ENCODE data around the gene ISOC1. TPM values are rescaled to one million over a fixed set of nuclear protein-coding genes. Genes with fewer than 3 reads are reported as not detected.

Gene ISOC1
- total RNA-seq, 2 experiments from 2014 or later: 21.5 to 25.3 TPM

DNA sequence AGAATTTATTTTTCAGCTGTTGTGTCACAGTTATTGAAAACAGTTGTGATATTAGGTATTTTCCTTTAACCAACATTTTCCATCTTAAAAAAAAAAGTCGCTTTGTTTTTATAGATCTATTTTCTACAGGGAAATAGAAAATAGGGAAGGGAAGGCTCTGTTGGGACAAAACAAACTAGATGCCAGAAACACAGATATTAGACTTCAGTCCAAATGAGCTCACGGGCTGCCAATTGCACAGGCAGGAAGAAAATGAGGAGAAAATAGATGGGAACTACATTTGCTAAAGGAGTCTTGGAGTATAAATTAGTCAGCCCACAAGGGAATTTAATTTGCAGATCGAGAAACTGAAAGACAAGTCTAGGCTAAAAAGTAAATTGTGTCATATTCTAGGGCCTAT lies 21.4 kb upstream of the ISOC1 start:
- H3K36me3 Mint-ChIP-seq (ENCODE audit: low read depth): no peaks in the 10 kb centered on the region
- no peaks in the 10 kb centered on the region for H3K9me3 Mint-ChIP-seq (ENCODE audit: low read depth)
- ChIA-PET CTCF (no interaction called here), POLR2A (no interaction called here)
- intact Hi-C loops (cut with DNase I, micrococcal nuclease): no loop called here
- H3K4me3 Mint-ChIP-seq: no peak overlapping the region
- H3K4me1 Mint-ChIP-seq: no peaks in the 10 kb centered on the region
- no peak overlapping the region for H3K27ac Mint-ChIP-seq
- ATAC-seq (no peak), DNase-seq (no peak)
- H3K27me3 Mint-ChIP-seq: peaks cover 4% of the 10 kb centered on the region

DNA sequence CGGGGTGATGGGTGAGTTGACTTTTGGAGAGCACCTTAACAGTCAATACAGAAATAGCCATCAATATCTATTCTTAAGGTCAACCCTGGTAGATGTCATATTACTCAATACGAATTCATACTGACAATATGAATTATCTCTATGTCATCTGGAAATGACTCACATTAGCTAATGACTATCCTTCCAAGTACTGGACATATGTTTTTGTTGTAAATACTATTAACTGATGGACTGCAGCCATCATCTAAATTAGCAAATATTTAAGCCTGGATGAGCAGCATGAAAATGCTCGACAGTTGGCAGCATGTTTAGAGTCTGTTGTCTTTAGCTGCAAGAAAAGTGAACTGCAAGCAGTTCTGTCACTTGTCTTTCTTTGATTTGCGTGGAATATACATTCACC lies 19.6 kb upstream of the ISOC1 start:
- Mint-ChIP-seq H3K27ac (no peak overlapping the region), H3K4me1 (no peaks in the 10 kb centered on the region), H3K4me3 (no peak overlapping the region), H3K9me3 (ENCODE audit: low read depth) (no peaks in the 10 kb centered on the region), H3K36me3 (ENCODE audit: low read depth) (no peaks in the 10 kb centered on the region), H3K27me3 (peaks cover 2% of the 10 kb centered on the region)
- DNase-seq (no peak), ATAC-seq (no peak)
- CTCF ChIA-PET: no interaction called here
- POLR2A ChIA-PET: no interaction called here
- intact Hi-C loops (cut with DNase I, micrococcal nuclease): no loop called here

DNA sequence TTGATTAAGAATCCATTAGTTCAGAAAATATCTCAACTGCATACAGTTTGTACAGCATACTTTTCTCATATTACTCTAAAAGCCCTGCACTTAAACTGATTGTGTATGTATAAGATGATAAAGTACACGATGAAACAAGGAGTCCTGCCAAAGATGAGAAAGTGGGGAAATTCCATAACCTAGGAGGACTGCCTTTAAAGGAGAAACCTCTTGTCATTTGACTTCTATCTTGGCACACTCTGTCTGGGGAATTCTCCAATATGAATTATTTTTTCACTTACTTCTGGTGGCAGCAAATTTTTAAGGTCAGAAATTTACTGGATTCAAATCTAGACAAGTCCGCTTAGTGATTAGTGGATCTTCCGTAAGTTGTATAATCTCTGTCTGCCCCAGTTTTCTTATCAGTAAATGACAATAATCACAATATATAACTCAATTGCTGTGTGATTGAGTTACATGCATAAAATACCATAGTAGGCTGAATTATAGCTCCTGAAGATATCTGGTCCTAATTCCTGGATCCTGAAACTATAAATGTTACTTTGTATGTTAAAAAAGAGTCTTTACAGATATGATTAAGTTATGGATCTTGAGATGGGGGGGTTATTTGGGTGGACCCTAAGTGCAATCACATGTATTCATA lies 17.0 kb upstream of the ISOC1 start:
- no peaks in the 10 kb centered on the region for H3K9me3 Mint-ChIP-seq (ENCODE audit: low read depth)
- POLR2A ChIA-PET: no interaction called here
- no peak for DNase-seq
- H3K36me3 Mint-ChIP-seq (ENCODE audit: low read depth): no peaks in the 10 kb centered on the region
- CTCF ChIA-PET: interaction anchor here (0.5 kb wide), 1 partner anchor 521 kb away, joined by 3 read pairs; no protein-coding TSS in a partner anchor
- H3K4me3 Mint-ChIP-seq: no peak overlapping the region
- H3K27me3 Mint-ChIP-seq: peaks cover 2% of the 10 kb centered on the region
- no peaks in the 10 kb centered on the region for H3K4me1 Mint-ChIP-seq
- no peak overlapping the region for H3K27ac Mint-ChIP-seq
- no peak for ATAC-seq
- intact Hi-C loops (cut with DNase I, micrococcal nuclease): no loop called here

DNA sequence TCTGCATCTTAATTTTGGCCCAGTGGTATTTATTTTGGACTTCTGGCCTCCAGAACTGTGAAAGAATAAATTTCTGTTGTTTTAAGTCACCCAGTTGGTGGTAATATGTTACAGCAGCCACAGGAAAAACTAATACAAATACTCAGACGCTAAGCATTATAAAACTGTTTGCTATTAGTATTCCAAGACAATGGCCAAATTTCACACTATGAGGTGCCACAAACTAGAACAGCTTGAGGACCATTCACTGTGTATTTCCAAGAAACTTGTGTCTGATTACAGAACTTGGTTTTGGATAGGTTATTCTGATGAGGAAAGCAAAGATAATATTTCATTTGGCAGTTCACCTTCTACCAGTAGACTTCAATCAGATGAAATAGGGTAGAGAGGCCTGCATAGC lies 16.3 kb upstream of the ISOC1 start:
- Mint-ChIP-seq H3K4me3 (no peak overlapping the region), H3K27me3 (peaks cover 5% of the 10 kb centered on the region), H3K27ac (no peak overlapping the region), H3K4me1 (no peaks in the 10 kb centered on the region), H3K36me3 (ENCODE audit: low read depth) (no peaks in the 10 kb centered on the region), H3K9me3 (ENCODE audit: low read depth) (no peaks in the 10 kb centered on the region)
- ATAC-seq: no peak
- ChIA-PET POLR2A (no interaction called here), CTCF (no interaction called here)
- no peak for DNase-seq
- intact Hi-C loops (cut with DNase I, micrococcal nuclease): no loop called here

DNA sequence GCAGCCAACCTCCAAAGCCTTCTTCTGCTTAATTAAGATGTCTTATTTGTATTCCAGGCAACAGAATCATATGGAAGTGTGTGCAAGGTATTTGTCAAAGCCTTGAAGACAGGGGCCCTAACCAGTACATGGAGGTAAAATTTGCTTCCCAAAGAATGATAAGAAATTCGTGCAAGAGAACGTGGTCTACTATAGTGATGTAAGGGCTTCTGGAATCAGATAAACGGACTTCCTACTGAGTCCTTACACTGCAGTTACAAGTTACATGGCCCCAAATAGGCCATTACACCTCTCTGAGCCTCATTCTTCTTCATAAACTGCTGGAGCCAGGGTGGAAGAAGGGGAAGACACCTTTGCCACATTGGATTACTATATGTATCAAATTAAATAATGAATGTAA lies 15.9 kb upstream of the ISOC1 start:
- DNase-seq (no peak), ATAC-seq (no peak)
- Mint-ChIP-seq H3K4me3 (no peak overlapping the region), H3K27ac (no peak overlapping the region), H3K4me1 (no peaks in the 10 kb centered on the region), H3K27me3 (peaks cover 9% of the 10 kb centered on the region), H3K9me3 (ENCODE audit: low read depth) (no peaks in the 10 kb centered on the region), H3K36me3 (ENCODE audit: low read depth) (no peaks in the 10 kb centered on the region)
- POLR2A ChIA-PET: no interaction called here
- intact Hi-C loops (cut with DNase I, micrococcal nuclease): no loop called here
- CTCF ChIA-PET: no interaction called here

DNA sequence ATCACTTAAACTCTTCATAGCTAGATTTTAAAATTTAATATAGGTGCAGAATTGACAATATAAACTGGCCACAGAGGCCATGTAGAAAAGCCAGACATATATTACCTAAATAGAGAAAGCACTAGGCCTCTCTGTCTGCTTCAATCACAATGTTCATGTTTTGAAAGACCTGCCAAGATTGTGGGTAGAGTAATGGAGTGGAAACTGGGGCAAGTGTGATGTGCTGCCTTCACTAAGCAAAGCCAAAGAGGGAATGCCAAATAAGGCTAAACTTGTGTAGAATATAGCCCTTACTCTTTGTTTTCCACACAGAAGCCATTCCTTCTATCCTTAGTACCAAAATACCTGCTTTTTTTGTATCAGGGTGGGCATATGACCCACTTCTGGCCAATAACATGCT lies 15.1 kb upstream of the ISOC1 start:
- no peak for ATAC-seq
- Mint-ChIP-seq H3K9me3 (ENCODE audit: low read depth) (no peaks in the 10 kb centered on the region), H3K4me3 (no peak overlapping the region), H3K4me1 (no peaks in the 10 kb centered on the region), H3K27me3 (peaks cover 12% of the 10 kb centered on the region), H3K36me3 (ENCODE audit: low read depth) (no peaks in the 10 kb centered on the region), H3K27ac (no peak overlapping the region)
- CTCF ChIA-PET: no interaction called here
- intact Hi-C loops (cut with DNase I, micrococcal nuclease): no loop called here
- POLR2A ChIA-PET: no interaction called here
- no peak for DNase-seq

DNA sequence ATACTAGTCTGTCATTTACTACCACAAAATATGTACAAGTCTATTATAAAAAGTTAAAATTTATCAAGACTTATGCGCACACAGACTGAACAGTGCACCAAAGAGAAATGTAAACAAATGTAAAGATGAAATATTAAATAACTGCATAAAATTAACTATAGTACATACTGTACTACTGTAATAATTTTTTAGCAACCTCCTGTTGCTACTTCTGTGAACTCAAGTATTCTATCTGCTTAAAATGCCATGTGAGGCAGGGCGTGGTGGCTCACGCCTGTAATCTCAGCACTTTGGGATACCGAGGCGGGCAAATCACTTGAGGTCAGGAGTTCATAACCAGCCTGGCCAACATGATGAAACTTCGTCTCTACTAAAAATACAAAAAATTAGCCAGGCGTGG lies 13.8 kb upstream of the ISOC1 start:
- Mint-ChIP-seq H3K36me3 (ENCODE audit: low read depth) (no peaks in the 10 kb centered on the region), H3K4me3 (no peak overlapping the region), H3K9me3 (ENCODE audit: low read depth) (no peaks in the 10 kb centered on the region), H3K27me3 (peaks cover 15% of the 10 kb centered on the region), H3K27ac (no peak overlapping the region), H3K4me1 (no peaks in the 10 kb centered on the region)
- ChIA-PET CTCF (no interaction called here), POLR2A (interaction anchor here (0.7 kb wide), 1 partner anchor 398 kb away, joined by 4 read pairs; no protein-coding TSS in a partner anchor)
- intact Hi-C loops (cut with DNase I, micrococcal nuclease): no loop called here
- ATAC-seq (no peak), DNase-seq (no peak)

DNA sequence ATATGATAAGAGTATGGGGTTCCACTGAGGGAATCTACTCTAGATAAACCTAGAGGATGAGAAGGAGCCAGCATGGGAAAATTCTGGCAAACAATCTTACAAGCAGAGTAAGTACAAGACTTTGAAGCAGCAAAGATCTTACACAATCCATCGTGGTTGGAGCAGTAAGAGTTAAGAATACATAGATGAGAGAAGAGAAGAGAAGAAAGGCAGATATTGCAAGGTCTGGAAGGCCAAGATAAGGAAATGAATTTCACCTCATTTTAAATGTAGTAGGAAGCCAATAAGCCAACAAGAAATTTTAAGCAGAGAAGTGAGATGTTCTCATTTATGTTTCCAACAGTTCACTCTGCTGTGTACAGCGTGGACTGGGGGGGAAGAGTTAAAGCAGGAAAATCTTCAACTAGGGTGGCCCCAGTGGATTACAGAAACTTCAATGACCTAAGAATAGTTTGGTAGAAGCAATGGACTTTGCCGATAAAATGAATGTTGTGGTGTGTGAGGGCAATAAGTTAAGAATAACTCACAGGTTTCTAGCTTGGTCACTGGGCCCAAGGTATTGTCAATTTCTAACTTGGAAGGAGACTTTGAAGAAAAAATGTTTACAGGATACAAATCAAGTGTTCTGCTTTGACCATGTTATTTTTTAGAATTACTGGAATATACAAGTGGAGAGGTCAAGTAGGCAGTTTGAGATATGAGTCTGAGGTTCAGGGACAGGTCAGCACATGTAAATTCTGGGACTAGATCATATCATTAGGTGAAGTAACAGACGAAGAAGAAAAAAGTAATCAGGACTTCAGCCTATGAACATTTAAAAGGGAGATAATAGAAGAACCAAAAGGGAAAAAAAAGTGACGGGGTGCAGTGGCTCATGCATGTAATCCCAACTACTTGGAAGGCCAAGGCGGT lies 12.1 kb upstream of the ISOC1 start:
- ChIA-PET CTCF (no interaction called here), POLR2A (no interaction called here)
- Mint-ChIP-seq H3K27me3 (peaks cover 16% of the 10 kb centered on the region), H3K36me3 (ENCODE audit: low read depth) (no peaks in the 10 kb centered on the region), H3K9me3 (ENCODE audit: low read depth) (no peaks in the 10 kb centered on the region), H3K27ac (no peak overlapping the region), H3K4me1 (no peaks in the 10 kb centered on the region), H3K4me3 (no peak overlapping the region)
- DNase-seq (no peak), ATAC-seq (no peak)
- intact Hi-C loops (cut with DNase I, micrococcal nuclease): no loop called here

DNA sequence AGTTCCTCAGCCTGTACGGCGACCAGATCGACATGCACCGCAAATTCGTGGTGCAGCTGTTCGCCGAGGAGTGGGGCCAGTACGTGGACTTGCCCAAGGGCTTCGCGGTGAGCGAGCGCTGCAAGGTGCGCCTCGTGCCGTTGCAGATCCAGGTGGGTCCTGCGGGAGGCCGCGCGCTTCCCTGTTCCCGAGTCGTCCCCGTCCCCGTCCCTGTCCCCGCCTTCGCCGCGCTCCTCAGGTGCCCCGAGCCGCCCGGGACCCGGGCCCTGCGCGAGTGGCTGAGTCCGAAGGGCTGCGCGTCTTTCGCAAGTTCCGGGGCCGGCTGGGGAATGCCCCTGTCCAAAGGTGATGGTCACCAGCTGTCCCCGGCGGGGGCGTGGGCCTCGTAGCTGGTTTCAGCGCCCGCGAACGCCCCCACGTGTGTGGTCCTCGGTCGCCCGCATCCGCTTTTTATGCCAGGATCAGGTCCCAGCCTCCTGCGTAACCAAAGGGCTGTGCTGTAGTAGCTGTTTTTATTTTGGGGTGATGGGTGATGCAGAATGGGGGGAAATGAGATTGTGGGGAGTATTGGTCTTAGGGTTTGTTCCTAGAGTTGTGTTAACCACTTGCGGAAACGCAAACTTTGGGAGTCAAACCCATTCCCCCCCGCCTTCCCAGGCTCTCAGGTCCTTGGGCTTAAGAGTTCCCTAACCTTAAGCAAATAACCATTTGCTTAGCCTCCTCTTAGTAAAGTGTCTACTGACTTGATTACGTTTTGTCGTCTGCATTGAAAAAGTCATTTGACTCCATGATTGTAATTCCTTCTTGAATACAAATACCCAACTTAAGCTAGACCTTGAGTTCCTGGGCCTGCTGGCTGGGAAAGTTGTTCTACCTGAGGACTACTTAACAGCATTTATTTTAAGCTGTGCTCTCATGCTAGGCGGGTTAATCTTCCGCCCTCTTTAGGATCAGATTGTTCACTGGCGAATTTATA lies 663 bp downstream of the ISOC1 start:
- peaks cover 8% of the 10 kb centered on the region for H3K27me3 Mint-ChIP-seq
- H3K9me3 Mint-ChIP-seq (ENCODE audit: low read depth): no peaks in the 10 kb centered on the region
- peak; percentile 66 for DNase-seq
- peak overlapping the region; percentile 37 for H3K27ac Mint-ChIP-seq
- ChIA-PET POLR2A (interaction anchor here (0.8 kb wide), 2 partner anchors 29 to 1013 kb away, joined by 3 to 5 read pairs; no protein-coding TSS in a partner anchor), CTCF (interaction anchor here (0.6 to 2.9 kb wide), 12 partner anchors 8 to 673 kb away, joined by 3 to 9 read pairs (median 3); no protein-coding TSS in a partner anchor)
- H3K4me3 Mint-ChIP-seq: peak overlapping the region; percentile 73
- H3K36me3 Mint-ChIP-seq (ENCODE audit: low read depth): peaks cover 1% of the 10 kb centered on the region
- intact Hi-C loops (cut with DNase I, micrococcal nuclease): loop anchor here (1.0 to 10.0 kb wide), 5 partner anchors 31 to 1578 kb away; partner anchors contain the start of genes SLC12A2 (in 2 of the 2) and PRRC1 (in 1 of the 2)
- peak; percentile 17 for ATAC-seq
- H3K4me1 Mint-ChIP-seq: peaks cover 25% of the 10 kb centered on the region

DNA sequence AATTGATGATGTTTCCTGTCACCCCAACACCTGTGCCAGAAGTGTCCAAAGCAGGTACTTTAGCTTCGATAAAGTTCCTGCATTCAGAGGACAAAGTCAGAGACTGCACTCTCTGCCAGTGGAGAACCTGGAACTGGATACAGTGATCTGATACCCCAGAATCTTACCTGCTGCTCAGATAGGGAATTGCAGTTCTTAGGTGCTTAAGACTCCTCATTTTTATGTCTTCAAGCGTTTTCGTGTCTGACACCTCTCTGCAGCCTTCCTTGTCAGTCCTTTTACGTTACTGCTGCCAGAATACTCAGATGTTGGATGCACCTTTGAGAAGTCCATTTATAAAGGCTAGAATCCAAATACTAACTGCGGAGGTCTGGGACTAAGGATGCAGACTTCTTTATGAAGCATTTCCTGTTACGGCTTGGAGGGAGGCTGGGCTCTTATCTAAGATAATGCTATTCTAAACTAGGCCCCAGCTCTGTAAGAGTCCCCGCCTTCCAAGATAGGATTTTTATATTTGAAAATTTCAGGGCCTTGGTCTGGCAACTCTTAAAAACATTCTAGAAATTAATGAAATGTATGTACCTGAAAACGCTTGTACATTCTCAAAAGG lies 1.9 kb downstream of the ISOC1 start:
- H3K4me3 Mint-ChIP-seq: peak overlapping the region; percentile 73
- POLR2A ChIA-PET: no interaction called here
- H3K4me1 Mint-ChIP-seq: peaks cover 25% of the 10 kb centered on the region
- no peak overlapping the region for H3K27ac Mint-ChIP-seq
- no peaks in the 10 kb centered on the region for H3K9me3 Mint-ChIP-seq (ENCODE audit: low read depth)
- peaks cover 8% of the 10 kb centered on the region for H3K27me3 Mint-ChIP-seq
- CTCF ChIA-PET: interaction anchor here (1.4 to 2.9 kb wide), 2 partner anchors 28 to 30 kb away, joined by 4 to 9 read pairs; no protein-coding TSS in a partner anchor
- H3K36me3 Mint-ChIP-seq (ENCODE audit: low read depth): peaks cover 1% of the 10 kb centered on the region
- no peak for DNase-seq
- intact Hi-C loops (cut with DNase I, micrococcal nuclease): loop anchor here in 1 of 2 experiments (10.0 kb wide), 1 partner anchor 1012 kb away; the partner anchor contains the start of gene SLC12A2
- ATAC-seq: no peak

All from activated CD4-positive, alpha-beta T cell treated with anti-CD3 and anti-CD28 coated beads for 36 hours (primary cell).